Upper lobe of left lung (tissue), 4 donors: ENCODE measurements around the gene ZNF750.

Experiments
- CTCF ChIP-seq, 6 experiments: fragments of 450-650 bp in 4 of 6; fragments of 200-600 bp in 2 of 6; sonication (generic) in 2 of 6; IDR thresholded peaks; one replicate each; pipeline ENCODE4 v1.5.1; 2016 to 2019; ENCODE audit warnings: antibody characterized with exemption in 6 of 6
- EP300 ChIP-seq, 4 donors: sonication (generic); formaldehyde crosslinking; IDR thresholded peaks; one replicate each; pipeline ENCODE4 v1.5.1; 2017; ENCODE audit warnings: antibody characterized with exemption in 4 of 4, control low read depth in 2 of 4
- POLR2A ChIP-seq, 4 donors: fragments of 450-650 bp; IDR thresholded peaks; one replicate each; pipeline ENCODE4 v1.5.1; 2016 to 2017; ENCODE audit warnings: antibody characterized with exemption in 4 of 4, mild to moderate bottlenecking in 2 of 4
- POLR2AphosphoS5 ChIP-seq, 2 donors: sonication (generic); formaldehyde crosslinking; IDR thresholded peaks; one replicate each; pipeline ENCODE4 v1.5.1; 2017; ENCODE audit warnings: antibody characterized with exemption in 2 of 2

GRCh38 chr17:82790391-82790790, 49.4 kb downstream of the ZNF750 start:
- TF ChIP-seq CTCF (IDR thresholded peaks at IDR 0.05) (no peak), POLR2A (IDR thresholded peaks at IDR 0.05) (no peak), POLR2AphosphoS5 (IDR thresholded peaks at IDR 0.05) (no peak), EP300 (IDR thresholded peaks at IDR 0.05) (no peak)
